ENCODE measurements around the gene CLCN7. TPM values are rescaled to one million over a fixed set of nuclear protein-coding genes. Genes with fewer than 3 reads are reported as not detected.

CLCN7 gene
- total and polyA plus RNA-seq, 4 donors, result 43.8 to 75.6 (median 58.1) TPM

DNA sequence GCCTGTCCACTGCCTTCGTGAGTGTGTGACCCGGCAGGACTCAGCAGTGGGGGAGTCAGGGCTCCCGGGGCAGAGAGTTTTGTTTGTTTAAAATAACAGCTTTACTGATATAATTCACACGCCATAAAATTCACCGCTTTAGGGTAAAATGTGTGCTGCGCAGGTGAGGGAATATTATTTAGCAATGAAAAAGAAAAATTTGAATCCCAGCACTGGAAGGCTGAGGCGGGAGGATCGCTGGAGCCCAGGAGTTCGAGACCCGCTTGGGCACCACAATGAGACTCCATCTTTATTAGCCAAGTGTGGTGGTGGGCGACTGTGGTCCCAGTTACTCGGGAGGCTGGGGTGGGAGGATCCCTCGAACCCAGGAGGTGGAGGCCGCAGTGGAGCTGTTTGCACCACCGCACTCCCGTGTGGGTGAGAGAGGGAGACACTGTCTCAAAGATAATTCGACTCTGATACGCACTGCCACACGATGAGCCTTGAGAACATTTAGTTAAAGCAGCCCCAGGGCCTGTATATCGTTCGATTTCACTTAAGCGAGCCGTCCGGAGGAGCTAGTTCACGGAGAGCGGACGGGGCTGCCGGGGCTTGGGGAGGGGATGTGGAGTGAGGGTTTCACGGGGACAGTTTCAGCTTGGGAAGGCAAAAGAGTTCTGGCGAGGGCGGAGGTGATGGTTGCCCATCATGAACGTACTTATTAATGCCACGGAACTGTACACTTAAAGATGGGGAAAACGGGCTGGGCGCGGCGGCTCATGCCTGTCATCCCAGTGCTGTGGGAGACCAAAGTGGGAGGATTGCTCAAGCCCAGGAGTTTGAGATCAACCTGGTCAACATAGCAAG is 28.5 kb upstream of the CLCN7 start:
- Histone ChIP-seq H3K9me3 (ENCODE audit: control insufficient read depth, insufficient read depth, low read length) (no peaks in the 10 kb centered on the region), H3K27ac (ENCODE audit: low read depth, low read length) (no peak overlapping the region), H3K36me3 (ENCODE audit: control insufficient read depth, insufficient read depth, low read length) (peaks cover 95% of the 10 kb centered on the region), H3K27me3 (ENCODE audit: control insufficient read depth, insufficient read depth, low read length) (no peaks in the 10 kb centered on the region), H3K4me1 (ENCODE audit: control insufficient read depth, insufficient read depth, low read length) (no peaks in the 10 kb centered on the region), H3K4me3 (ENCODE audit: low read depth, low read length) (no peak overlapping the region)
- 97% methylated on average over 32 of the region's 37 CpGs for WGBS (ENCODE audit: insufficient coverage)
- no peak for DNase-seq (ENCODE audit: low read depth in 4 of 6, low spot score in 6 of 6)

- 96% methylated on average over 42 of the region's 42 CpGs for WGBS (ENCODE audit: insufficient coverage)
- Histone ChIP-seq H3K4me3 (ENCODE audit: low read depth, low read length) (no peak overlapping the region), H3K4me1 (ENCODE audit: control insufficient read depth, insufficient read depth, low read length) (no peaks in the 10 kb centered on the region), H3K36me3 (ENCODE audit: control insufficient read depth, insufficient read depth, low read length) (peaks cover 95% of the 10 kb centered on the region), H3K9me3 (ENCODE audit: control insufficient read depth, insufficient read depth, low read length) (no peaks in the 10 kb centered on the region), H3K27ac (ENCODE audit: low read depth, low read length) (no peak overlapping the region), H3K27me3 (ENCODE audit: control insufficient read depth, insufficient read depth, low read length) (no peaks in the 10 kb centered on the region)
- no peak for DNase-seq (ENCODE audit: low read depth in 4 of 6, low spot score in 6 of 6)
Observed at GRCh38 chr16:1502092-1503004, 27.5 kb upstream of the CLCN7 start.

DNA sequence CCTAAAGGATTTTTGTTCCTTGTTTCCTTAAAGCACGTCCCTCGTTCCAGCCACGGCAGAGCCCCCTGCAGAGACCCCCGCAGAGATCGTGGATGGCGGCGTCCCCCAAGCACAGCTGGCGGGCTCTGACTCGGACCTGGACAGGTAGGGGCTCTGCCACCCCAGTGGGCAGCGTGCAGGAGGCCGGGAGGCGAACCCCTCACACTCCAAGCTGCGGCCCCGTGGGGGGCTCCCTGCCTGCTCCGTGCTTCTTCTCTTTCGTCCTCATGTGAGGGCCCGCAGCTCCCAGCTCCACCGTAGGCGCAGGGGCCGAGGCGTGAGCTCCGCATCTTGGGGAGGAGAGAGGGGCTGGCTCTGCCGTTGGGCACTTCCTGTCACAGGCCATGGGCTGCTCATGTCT is 26.8 kb upstream of the CLCN7 start:
- Histone ChIP-seq H3K4me3 (ENCODE audit: low read depth, low read length) (no peak overlapping the region), H3K27ac (ENCODE audit: low read depth, low read length) (no peak overlapping the region), H3K36me3 (ENCODE audit: control insufficient read depth, insufficient read depth, low read length) (peaks cover 95% of the 10 kb centered on the region), H3K9me3 (ENCODE audit: control insufficient read depth, insufficient read depth, low read length) (no peaks in the 10 kb centered on the region), H3K27me3 (ENCODE audit: control insufficient read depth, insufficient read depth, low read length) (no peaks in the 10 kb centered on the region), H3K4me1 (ENCODE audit: control insufficient read depth, insufficient read depth, low read length) (no peaks in the 10 kb centered on the region)
- WGBS (ENCODE audit: insufficient coverage), result 94% methylated on average over 18 of the region's 23 CpGs
- no peak for DNase-seq (ENCODE audit: low read depth in 4 of 6, low spot score in 6 of 6)

- Histone ChIP-seq H3K4me1 (ENCODE audit: control insufficient read depth, insufficient read depth, low read length) (no peaks in the 10 kb centered on the region), H3K27ac (ENCODE audit: low read depth, low read length) (no peak overlapping the region), H3K9me3 (ENCODE audit: control insufficient read depth, insufficient read depth, low read length) (no peaks in the 10 kb centered on the region), H3K4me3 (ENCODE audit: low read depth, low read length) (no peak overlapping the region), H3K27me3 (ENCODE audit: control insufficient read depth, insufficient read depth, low read length) (no peaks in the 10 kb centered on the region), H3K36me3 (ENCODE audit: control insufficient read depth, insufficient read depth, low read length) (peaks cover 95% of the 10 kb centered on the region)
- WGBS (ENCODE audit: insufficient coverage), result 96% methylated on average over 44 of the region's 44 CpGs
- no peak for DNase-seq (ENCODE audit: low read depth in 4 of 6, low spot score in 6 of 6)
Observed at GRCh38 chr16:1500465-1501150, 25.8 kb upstream of the CLCN7 start.

- Histone ChIP-seq H3K9me3 (ENCODE audit: control insufficient read depth, insufficient read depth, low read length) (no peaks in the 10 kb centered on the region), H3K4me1 (ENCODE audit: control insufficient read depth, insufficient read depth, low read length) (peaks cover 1% of the 10 kb centered on the region), H3K27ac (ENCODE audit: low read depth, low read length) (no peak overlapping the region), H3K4me3 (ENCODE audit: low read depth, low read length) (no peak overlapping the region), H3K27me3 (ENCODE audit: control insufficient read depth, insufficient read depth, low read length) (no peaks in the 10 kb centered on the region), H3K36me3 (ENCODE audit: control insufficient read depth, insufficient read depth, low read length) (peaks cover 95% of the 10 kb centered on the region)
- DNase-seq (ENCODE audit: low read depth in 4 of 6, low spot score in 6 of 6), result no peak
- WGBS (ENCODE audit: insufficient coverage), result 94% methylated on average over 36 of the region's 36 CpGs
Observed at GRCh38 chr16:1499756-1500464, 25.1 kb upstream of the CLCN7 start.

- Histone ChIP-seq H3K27ac (ENCODE audit: low read depth, low read length) (no peak overlapping the region), H3K9me3 (ENCODE audit: control insufficient read depth, insufficient read depth, low read length) (no peaks in the 10 kb centered on the region), H3K36me3 (ENCODE audit: control insufficient read depth, insufficient read depth, low read length) (peaks cover 99% of the 10 kb centered on the region), H3K4me1 (ENCODE audit: control insufficient read depth, insufficient read depth, low read length) (peaks cover 10% of the 10 kb centered on the region), H3K4me3 (ENCODE audit: low read depth, low read length) (no peak overlapping the region), H3K27me3 (ENCODE audit: control insufficient read depth, insufficient read depth, low read length) (no peaks in the 10 kb centered on the region)
- DNase-seq (ENCODE audit: low read depth in 4 of 6, low spot score in 6 of 6), result no peak
- 94% methylated on average over 30 of the region's 35 CpGs for WGBS (ENCODE audit: insufficient coverage)
Observed at GRCh38 chr16:1498899-1499676, 24.3 kb upstream of the CLCN7 start.

DNA sequence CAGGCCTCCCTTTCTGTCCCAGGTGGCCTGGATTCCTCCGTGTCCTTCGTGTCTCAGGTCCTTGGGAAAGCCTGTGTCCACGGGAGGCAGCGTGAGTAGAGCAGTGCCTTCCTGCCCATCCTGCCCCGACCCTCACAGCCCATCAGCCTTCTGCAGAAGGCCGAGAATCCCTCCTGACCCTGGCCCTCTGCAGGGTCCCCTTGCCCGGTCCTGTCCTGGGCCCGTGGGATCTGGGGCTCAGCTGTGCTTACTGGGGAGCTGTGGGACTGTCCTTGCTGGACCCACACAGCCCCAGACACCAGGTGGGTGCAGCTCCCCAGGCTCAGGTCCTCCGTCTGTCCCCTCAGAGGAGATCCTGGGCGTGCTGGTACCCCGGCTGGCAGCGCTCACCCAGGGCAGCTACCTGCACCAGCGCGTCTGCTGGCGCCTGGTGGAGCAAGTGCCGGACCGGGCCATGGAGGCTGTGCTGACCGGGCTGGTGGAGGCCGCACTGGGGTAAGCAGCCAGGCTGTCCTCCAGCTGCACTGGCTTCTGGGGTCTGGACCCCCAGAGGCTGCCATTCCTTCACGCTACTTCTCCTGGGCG is 22.3 kb upstream of the CLCN7 start:
- Histone ChIP-seq H3K4me1 (ENCODE audit: control insufficient read depth, insufficient read depth, low read length) (peaks cover 24% of the 10 kb centered on the region), H3K9me3 (ENCODE audit: control insufficient read depth, insufficient read depth, low read length) (no peaks in the 10 kb centered on the region), H3K27me3 (ENCODE audit: control insufficient read depth, insufficient read depth, low read length) (no peaks in the 10 kb centered on the region), H3K27ac (ENCODE audit: low read depth, low read length) (no peak overlapping the region), H3K4me3 (ENCODE audit: low read depth, low read length) (no peak overlapping the region), H3K36me3 (ENCODE audit: control insufficient read depth, insufficient read depth, low read length) (peaks cover 79% of the 10 kb centered on the region)
- 95% methylated on average over 21 of the region's 21 CpGs for WGBS (ENCODE audit: insufficient coverage)
- DNase-seq (ENCODE audit: low read depth in 4 of 6, low spot score in 6 of 6), result no peak

- 92% methylated on average over 25 of the region's 25 CpGs for WGBS (ENCODE audit: insufficient coverage)
- Histone ChIP-seq H3K27ac (ENCODE audit: low read depth, low read length) (no peak overlapping the region), H3K36me3 (ENCODE audit: control insufficient read depth, insufficient read depth, low read length) (peaks cover 73% of the 10 kb centered on the region), H3K27me3 (ENCODE audit: control insufficient read depth, insufficient read depth, low read length) (no peaks in the 10 kb centered on the region), H3K4me3 (ENCODE audit: low read depth, low read length) (no peak overlapping the region), H3K9me3 (ENCODE audit: control insufficient read depth, insufficient read depth, low read length) (no peaks in the 10 kb centered on the region), H3K4me1 (ENCODE audit: control insufficient read depth, insufficient read depth, low read length) (peaks cover 24% of the 10 kb centered on the region)
- DNase-seq (ENCODE audit: low read depth in 4 of 6, low spot score in 6 of 6), result no peak
Observed at GRCh38 chr16:1496464-1496863, 21.6 kb upstream of the CLCN7 start.

Measured in spinal cord (tissue), 10 donors.